ENCODE results near the gene GTF2F2. TPM values are rescaled to one million over a fixed set of nuclear protein-coding genes. Genes with fewer than 3 reads are reported as not detected.
A peak's percentile ranks its signal among the peaks of the same experiment; 100 is the strongest.

GTF2F2 gene
- total RNA-seq, 1 experiment from 2014 or later = 21.7 TPM

DNA sequence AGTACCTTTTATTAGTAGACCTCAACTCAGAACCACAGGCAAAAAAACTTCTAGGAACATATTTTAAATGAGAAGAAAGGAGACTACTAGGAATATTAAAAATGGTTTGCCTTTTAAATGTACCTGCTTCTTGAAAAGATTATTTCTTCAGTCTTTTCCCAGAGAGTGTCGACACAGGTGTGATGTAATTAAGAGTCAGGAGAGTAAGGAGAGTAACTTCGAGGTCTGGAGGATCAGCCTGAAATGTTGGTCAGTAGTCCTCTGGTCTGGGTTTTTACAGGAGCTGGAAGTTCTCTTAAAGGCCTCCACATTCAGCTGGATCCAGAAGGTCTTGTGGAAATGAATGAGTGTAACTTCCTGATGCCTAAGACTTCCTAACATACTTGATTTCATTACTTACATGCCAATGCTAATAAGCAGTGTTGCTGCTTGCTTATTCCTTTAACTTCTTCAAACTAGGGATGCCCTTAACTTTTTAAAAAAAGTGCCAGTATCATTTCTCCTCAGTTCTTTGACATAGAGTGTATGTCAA lies 80.5 kb downstream of the GTF2F2 start, which contains the start of gene KCTD4:
TSS of gene KCTD4 (minus strand) at position 345 of the 532 bp plus-strand sequence. CDS start 6,478 bp downstream, outside the sequence.
- DNase-seq (ENCODE audit: low read depth, low spot score) = no peak
- H3K36me3 ChIP-seq (ENCODE audit: control insufficient read depth, insufficient read depth, low read length) = no peaks in the 10 kb centered on the region
- no peaks in the 10 kb centered on the region; the same call in none of the 2 replicates for H3K4me1 ChIP-seq (ENCODE audit: control insufficient read depth, insufficient read depth, low read length)
- H3K4me3 ChIP-seq (ENCODE audit: low read depth in 2 of 2, low read length in 2 of 2) = no peak within 1 kb of the TSS
- no peak for ATAC-seq
- TF ChIP-seq REST (IDR thresholded peaks at IDR 0.05; ENCODE audit: insufficient read depth in 1 of 2, low read depth in 2 of 2, low read length in 1 of 2) = no peak
- no peak for TF ChIP-seq TCF7L2 (IDR thresholded peaks at IDR 0.05; ENCODE audit: low read depth, low read length)
- TF ChIP-seq POLR2AphosphoS5 (IDR thresholded peaks at IDR 0.05; ENCODE audit: low read depth, low read length) = no peak
- ChIA-PET CTCF (no interaction called here), POLR2A (no interaction called here)
- in situ Hi-C loops (cut with HindIII; ENCODE audit: low pct_unique_long_range_greater_than_20kb, low sequenced_read_pairs) (no loop called here), intact Hi-C loops (cut with micrococcal nuclease; ENCODE audit: unreplicated experiment) (no loop called here)
- no peaks in the 10 kb centered on the region for H3K27me3 ChIP-seq (ENCODE audit: control insufficient read depth, insufficient read depth, low read length)
- BruUV-seq (replicated peaks) = no TSS peak
- H3K27ac ChIP-seq (ENCODE audit: low read length) = no peak within 1 kb of the TSS
- H3K9me3 ChIP-seq (ENCODE audit: control insufficient read depth, insufficient read depth, low read depth, low read length) = no peaks in the 10 kb centered on the region

- Histone ChIP-seq H3K9me3 (ENCODE audit: control insufficient read depth, insufficient read depth, low read depth, low read length) (no peaks in the 10 kb centered on the region), H3K27me3 (ENCODE audit: control insufficient read depth, insufficient read depth, low read length) (no peaks in the 10 kb centered on the region), H3K4me1 (ENCODE audit: control insufficient read depth, insufficient read depth, low read length) (peaks cover 7% of the 10 kb centered on the region), H3K27ac (ENCODE audit: low read length) (no peak overlapping the region), H3K4me3 (ENCODE audit: low read depth in 2 of 2, low read length in 2 of 2) (no peak overlapping the region), H3K36me3 (ENCODE audit: control insufficient read depth, insufficient read depth, low read length) (no peaks in the 10 kb centered on the region)
- in situ Hi-C loops (cut with HindIII; ENCODE audit: low pct_unique_long_range_greater_than_20kb, low sequenced_read_pairs) (no loop called here), intact Hi-C loops (cut with micrococcal nuclease; ENCODE audit: unreplicated experiment) (no loop called here)
- POLR2A ChIA-PET = no interaction called here
- ATAC-seq (no peak), DNase-seq (ENCODE audit: low read depth, low spot score) (no peak)
- TF ChIP-seq POLR2AphosphoS5 (IDR thresholded peaks at IDR 0.05; ENCODE audit: low read depth, low read length) = no peak
- no TSS peak for BruUV-seq (replicated peaks)
- CTCF ChIA-PET = no interaction called here
Measured at GRCh38 chr13:45205124-45205523, 84.8 kb downstream of the GTF2F2 start.

GRCh38 chr13:45206340-45206739 lies 86.0 kb downstream of the GTF2F2 start:
- H3K36me3 ChIP-seq (ENCODE audit: control insufficient read depth, insufficient read depth, low read length) = no peaks in the 10 kb centered on the region
- H3K4me1 ChIP-seq (ENCODE audit: control insufficient read depth, insufficient read depth, low read length) = peaks cover 7% of the 10 kb centered on the region
- DNase-seq (ENCODE audit: low read depth, low spot score) (peak; percentile 78), ATAC-seq (peak; percentile 91)
- ChIA-PET POLR2A (no interaction called here), CTCF (no interaction called here)
- intact Hi-C loops (cut with micrococcal nuclease; ENCODE audit: unreplicated experiment) (no loop called here), in situ Hi-C loops (cut with HindIII; ENCODE audit: low pct_unique_long_range_greater_than_20kb, low sequenced_read_pairs) (no loop called here)
- H3K27ac ChIP-seq (ENCODE audit: low read length) = peak overlapping the region; percentile 48
- no peaks in the 10 kb centered on the region for H3K27me3 ChIP-seq (ENCODE audit: control insufficient read depth, insufficient read depth, low read length)
- TF ChIP-seq, protein P1, sequence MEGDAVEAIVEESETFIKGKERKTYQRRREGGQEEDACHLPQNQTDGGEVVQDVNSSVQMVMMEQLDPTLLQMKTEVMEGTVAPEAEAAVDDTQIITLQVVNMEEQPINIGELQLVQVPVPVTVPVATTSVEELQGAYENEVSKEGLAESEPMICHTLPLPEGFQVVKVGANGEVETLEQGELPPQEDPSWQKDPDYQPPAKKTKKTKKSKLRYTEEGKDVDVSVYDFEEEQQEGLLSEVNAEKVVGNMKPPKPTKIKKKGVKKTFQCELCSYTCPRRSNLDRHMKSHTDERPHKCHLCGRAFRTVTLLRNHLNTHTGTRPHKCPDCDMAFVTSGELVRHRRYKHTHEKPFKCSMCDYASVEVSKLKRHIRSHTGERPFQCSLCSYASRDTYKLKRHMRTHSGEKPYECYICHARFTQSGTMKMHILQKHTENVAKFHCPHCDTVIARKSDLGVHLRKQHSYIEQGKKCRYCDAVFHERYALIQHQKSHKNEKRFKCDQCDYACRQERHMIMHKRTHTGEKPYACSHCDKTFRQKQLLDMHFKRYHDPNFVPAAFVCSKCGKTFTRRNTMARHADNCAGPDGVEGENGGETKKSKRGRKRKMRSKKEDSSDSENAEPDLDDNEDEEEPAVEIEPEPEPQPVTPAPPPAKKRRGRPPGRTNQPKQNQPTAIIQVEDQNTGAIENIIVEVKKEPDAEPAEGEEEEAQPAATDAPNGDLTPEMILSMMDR (IDR thresholded peaks at IDR 0.05) = no peak
- TF ChIP-seq SIN3A (IDR thresholded peaks at IDR 0.05; ENCODE audit: borderline replicate concordance, insufficient read depth, low read depth, low read length) (no peak), REST (IDR thresholded peaks at IDR 0.05; ENCODE audit: insufficient read depth in 1 of 2, low read depth in 2 of 2, low read length in 1 of 2) (no peak), POLR2AphosphoS5 (IDR thresholded peaks at IDR 0.05; ENCODE audit: low read depth, low read length) (no peak), TCF7L2 (IDR thresholded peaks at IDR 0.05; ENCODE audit: low read depth, low read length) (no peak)
- BruUV-seq (replicated peaks) = no TSS peak
- no peak overlapping the region for H3K4me3 ChIP-seq (ENCODE audit: low read depth in 2 of 2, low read length in 2 of 2)
- no peaks in the 10 kb centered on the region for H3K9me3 ChIP-seq (ENCODE audit: control insufficient read depth, insufficient read depth, low read depth, low read length)

Data from Panc1 (cell line).